Esophagus squamous epithelium (tissue), 5 donors: Measurements from ENCODE around the gene UBE2J2. TPM values are rescaled to one million over a fixed set of nuclear protein-coding genes. Genes with fewer than 3 reads are reported as not detected.

Source experiments
- DNase-seq: peaks from one replicate; lab custom pipeline; 2025; lab: John Stamatoyannopoulos, UW
- H3K27ac ChIP-seq, 4 donors: fragments of 200-600 bp; sonication (generic); one replicate each; pipeline ENCODE4 v1.5.1; 2016 to 2019; ENCODE audit warnings: mild to moderate bottlenecking in 1 of 4
- H3K27me3 ChIP-seq, 4 donors: fragments of 200-600 bp; sonication (generic); 1 replicate in 3 of 4; 2 replicates in 1 of 4; pipeline versions ENCODE4 v1.5.1 to v1.6.0; 2017 to 2021; ENCODE audit warnings: antibody characterized with exemption in 1 of 4
- H3K36me3 ChIP-seq, 3 donors: fragments of 200-600 bp; sonication (generic); one replicate each; pipeline ENCODE4 v1.5.1; 2016 to 2019
- H3K4me1 ChIP-seq, 3 donors: fragments of 200-600 bp; sonication (generic); one replicate each; pipeline ENCODE4 v1.5.1; 2017 to 2019
- H3K4me3 ChIP-seq, 4 donors: fragments of 200-600 bp; sonication (generic); 1 replicate in 3 of 4; 2 replicates in 1 of 4; pipeline ENCODE4 v1.5.1; 2016 to 2019; ENCODE audit warnings: mild to moderate bottlenecking in 2 of 4, moderate library complexity in 1 of 4
- H3K9me3 ChIP-seq, 3 donors: fragments of 200-600 bp; sonication (generic); one replicate each; pipeline ENCODE4 v1.5.1; 2016 to 2019
- CTCF ChIP-seq, 6 experiments: fragments of 450-650 bp in 4 of 6; fragments of 200-600 bp in 2 of 6; sonication (generic) in 2 of 6; IDR thresholded peaks; one replicate each; pipeline ENCODE4 v1.5.1; 2016 to 2019; ENCODE audit warnings: antibody characterized with exemption in 6 of 6, mild to moderate bottlenecking in 4 of 6, moderate library complexity in 4 of 6
- POLR2A ChIP-seq, 4 donors: fragments of 450-650 bp; IDR thresholded peaks; one replicate each; pipeline ENCODE4 v1.6.1; 2017; ENCODE audit warnings: antibody characterized with exemption in 4 of 4, mild to moderate bottlenecking in 4 of 4, moderate library complexity in 3 of 4
- WGBS, 2 donors: methylation state at CpG; one replicate each; pipeline ENCODE4 v1.1.5; 2018; 5-methylcytosine and 5-hydroxymethylcytosine counted together
- intact Hi-C: fragments of 100-400 bp; cut with DNase I; formaldehyde crosslinking; loops from one replicate; pipeline ENCODE4 v1.15.0; 2022
- total RNA-seq, 4 donors: library from RNA; depleted of rRNA; stranded (reverse); fragments of >200 nt; gene quantifications; one replicate each; pipeline ENCODE4 v1.1.0, GENCODE V29; 2016
- donor health status: DM: yes; HTN: yes; CAD: no.

Gene UBE2J2
- total RNA-seq, 4 donors from 2014 or later = 32.6 to 54.3 (median 42.5) TPM

DNA sequence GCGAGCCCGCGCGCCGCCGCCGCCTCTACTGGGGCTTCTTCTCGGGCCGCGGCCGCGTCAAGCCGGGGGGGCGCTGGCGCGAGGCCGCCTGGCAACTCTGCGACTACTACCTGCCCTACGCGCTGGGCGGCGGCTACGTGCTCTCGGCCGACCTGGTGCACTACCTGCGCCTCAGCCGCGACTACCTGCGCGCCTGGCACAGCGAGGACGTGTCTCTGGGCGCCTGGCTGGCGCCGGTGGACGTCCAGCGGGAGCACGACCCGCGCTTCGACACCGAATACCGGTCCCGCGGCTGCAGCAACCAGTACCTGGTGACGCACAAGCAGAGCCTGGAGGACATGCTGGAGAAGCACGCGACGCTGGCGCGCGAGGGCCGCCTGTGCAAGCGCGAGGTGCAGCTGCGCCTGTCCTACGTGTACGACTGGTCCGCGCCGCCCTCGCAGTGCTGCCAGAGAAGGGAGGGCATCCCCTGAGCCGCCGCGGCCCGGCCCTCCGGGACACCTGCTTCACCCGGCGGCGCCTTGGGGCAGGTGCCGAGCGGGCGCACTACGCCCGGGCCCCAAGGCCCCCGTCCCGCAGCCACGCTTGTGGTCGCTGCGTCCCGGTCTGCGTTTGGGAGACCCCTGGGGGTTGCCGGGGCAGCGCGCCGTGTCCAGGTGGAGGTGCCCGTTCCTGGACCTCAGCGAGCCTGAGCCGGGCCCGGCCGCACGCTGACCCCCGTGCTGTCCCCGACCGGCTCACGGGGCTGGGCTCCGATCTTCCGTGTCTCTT is 40.7 kb downstream of the UBE2J2 start:
- TF ChIP-seq CTCF (IDR thresholded peaks at IDR 0.05) (no peak), POLR2A (IDR thresholded peaks at IDR 0.05) (no peak)
- peaks cover 0 to 16% (median 2%) of the 10 kb centered on the region in 4 donors for H3K27me3 ChIP-seq
- H3K4me3 ChIP-seq = peak overlapping the region in 3 of 4 donors; percentile 36 to 100 (median 93)
- 96 to 98% methylated on average over 12 to 37 of the region's 98 CpGs for WGBS, 2 donors
- H3K27ac ChIP-seq = peak overlapping the region in 1 of 4 donors; percentile 68
- H3K4me1 ChIP-seq = peaks cover 25 to 66% (median 35%) of the 10 kb centered on the region in 3 donors
- intact Hi-C loops = no loop called here
- DNase-seq = no peak
- no peaks in the 10 kb centered on the region for H3K9me3 ChIP-seq
- peaks cover 8 to 33% (median 9%) of the 10 kb centered on the region in 3 donors for H3K36me3 ChIP-seq

- peak within 1 kb of the TSS; percentile 81 to 100 (median 96) for H3K4me3 ChIP-seq
- H3K27me3 ChIP-seq = peaks cover 0 to 10% (median 0%) of the 10 kb centered on the region in 4 donors
- intact Hi-C loops = no loop called here
- no peak for TF ChIP-seq CTCF (IDR thresholded peaks at IDR 0.05)
- TF ChIP-seq POLR2A (IDR thresholded peaks at IDR 0.05) = no peak
- DNase-seq = no peak
- peaks cover 15 to 40% (median 15%) of the 10 kb centered on the region in 3 donors for H3K36me3 ChIP-seq
- peak within 1 kb of the TSS; percentile 86 to 97 (median 96) for H3K27ac ChIP-seq
- H3K9me3 ChIP-seq = no peaks in the 10 kb centered on the region
- peaks cover 25 to 61% (median 28%) of the 10 kb centered on the region in 3 donors for H3K4me1 ChIP-seq
- WGBS, 2 donors = no CpG with 5 or more reads among the region's 100 CpGs
These were observed 41.4 kb downstream of the UBE2J2 start, which contains the start of gene B3GALT6 for GRCh38 chr1:1232208-1232795. Gene B3GALT6 (plus strand): TSS chr1:1232237. CDS start chr1:1232279, 42 bp downstream.

GRCh38 chr1:1231400-1232207 is 42.0 kb downstream of the UBE2J2 start, which contains the start of gene SDF4:
Gene SDF4 (minus strand): TSS chr1:1232001. CDS start chr1:1228772, 3,229 bp downstream.
- Histone ChIP-seq H3K36me3 (peaks cover 16 to 47% (median 18%) of the 10 kb centered on the region in 3 donors), H3K9me3 (no peaks in the 10 kb centered on the region), H3K27me3 (peaks cover 0 to 3% (median 0%) of the 10 kb centered on the region in 4 donors), H3K4me3 (peak within 1 kb of the TSS; percentile 81 to 100 (median 96)), H3K27ac (peak within 1 kb of the TSS; percentile 86 to 97 (median 96)), H3K4me1 (peaks cover 24 to 54% (median 25%) of the 10 kb centered on the region in 3 donors)
- intact Hi-C loops = no loop called here
- DNase-seq = peak; percentile 69
- TF ChIP-seq POLR2A (IDR thresholded peaks at IDR 0.05) = peak in 2 of 4 donors; percentile 44 to 77
- TF ChIP-seq CTCF (IDR thresholded peaks at IDR 0.05) = peak in 2 of 6 experiments; percentile 6 to 7
- 0% methylated on average over 11 to 13 of the region's 99 CpGs for WGBS, 2 donors

DNA sequence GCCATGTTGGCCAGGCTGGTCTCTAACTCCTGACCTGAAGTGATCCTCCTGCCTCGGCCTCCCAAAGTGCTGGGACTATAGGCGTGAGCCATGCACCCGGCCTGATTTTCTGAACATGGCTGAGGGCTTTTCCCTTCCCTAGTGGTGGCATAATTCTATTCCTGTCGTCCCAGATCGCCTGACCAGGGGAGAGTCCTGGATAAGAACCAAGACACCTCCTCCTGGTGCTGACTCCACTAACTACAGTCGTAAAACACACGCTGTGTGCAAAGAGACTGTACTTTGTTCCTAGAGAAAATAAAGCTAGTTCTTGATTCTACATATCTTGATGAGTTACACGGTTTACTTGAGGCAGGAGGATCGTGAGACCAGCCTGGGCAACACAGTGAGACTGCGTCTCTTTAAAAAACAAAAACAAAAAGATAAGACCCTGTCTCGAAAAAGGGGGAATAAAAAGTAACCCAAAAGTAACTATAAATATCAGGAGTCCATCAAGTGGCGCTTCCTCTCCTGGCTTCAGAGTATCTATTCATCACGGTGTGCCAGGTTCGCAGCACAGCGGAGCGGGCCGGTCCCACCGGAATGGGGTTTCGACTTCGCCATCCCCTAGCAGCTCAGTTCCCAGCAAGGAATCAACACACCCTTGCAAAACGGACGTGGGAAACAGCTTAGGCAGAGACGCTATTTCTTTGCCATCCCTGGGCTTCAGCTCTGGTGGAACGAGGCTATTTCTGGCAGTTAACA is 42.8 kb downstream of the UBE2J2 start:
- Histone ChIP-seq H3K27me3 (no peaks in the 10 kb centered on the region), H3K36me3 (peaks cover 16 to 55% (median 21%) of the 10 kb centered on the region in 3 donors), H3K27ac (peak overlapping the region; percentile 86 to 97 (median 96)), H3K9me3 (no peaks in the 10 kb centered on the region), H3K4me1 (peaks cover 24 to 56% (median 25%) of the 10 kb centered on the region in 3 donors), H3K4me3 (peak overlapping the region; percentile 81 to 100 (median 96))
- intact Hi-C loops = no loop called here
- 10 to 15% methylated on average over 23 to 24 of the region's 24 CpGs for WGBS, 2 donors
- TF ChIP-seq POLR2A (IDR thresholded peaks at IDR 0.05) = no peak
- peak in 4 of 6 experiments; percentile 13 to 53 (median 22) for TF ChIP-seq CTCF (IDR thresholded peaks at IDR 0.05)
- no peak for DNase-seq
